Measurements from ENCODE around the gene MT1E. TPM values are rescaled to one million over a fixed set of nuclear protein-coding genes. Genes with fewer than 3 reads are reported as not detected.

The MT1E gene
- total RNA-seq, 1 experiment from 2014 or later: 25.9 TPM

DNA sequence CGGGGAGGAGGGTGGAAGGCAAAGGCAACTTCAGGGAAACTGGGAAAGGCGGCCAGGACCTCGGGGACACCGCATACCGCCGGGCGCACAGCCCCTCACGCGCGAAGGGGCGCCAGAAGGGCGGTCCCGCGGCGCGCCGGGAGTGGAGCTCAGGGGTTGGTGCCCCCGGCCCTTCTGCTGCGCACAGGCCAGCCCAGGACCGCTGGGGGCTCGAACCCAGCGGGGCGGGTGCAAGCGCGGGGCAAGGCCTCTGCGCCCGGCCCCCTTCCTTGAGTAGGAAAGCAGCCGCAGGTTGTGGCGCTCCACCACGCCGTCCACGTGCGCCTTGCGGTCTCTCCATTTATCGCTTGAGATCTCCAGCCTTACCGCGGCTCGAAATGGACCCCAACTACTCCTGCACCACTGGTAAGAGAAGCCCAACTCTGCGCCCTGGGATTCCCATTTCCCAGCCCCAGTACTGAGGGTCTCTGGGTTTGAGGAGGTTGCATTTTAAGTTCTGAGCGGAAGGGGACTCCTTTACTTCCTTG is 9.9 kb downstream of the MT1E start:
- peak; percentile 38 for DNase-seq
- no peaks in the 10 kb centered on the region for H3K9me3 ChIP-seq (ENCODE audit: control insufficient read depth, low read depth, low read length)
- no peak overlapping the region for H2BK15ac ChIP-seq (ENCODE audit: low read depth, low read length)
- H3K56ac ChIP-seq (ENCODE audit: insufficient read length, low read depth, low read length): no peak overlapping the region
- H4K91ac ChIP-seq (ENCODE audit: insufficient read length, low read depth, low read length): no peak overlapping the region
- no peak overlapping the region for H3K27ac Mint-ChIP-seq
- H2BK120ac ChIP-seq (ENCODE audit: low read depth, low read length, poor library complexity, severe bottlenecking): no peak overlapping the region
- H3K4me2 ChIP-seq (ENCODE audit: insufficient read depth, insufficient read length, low read length): peak overlapping the region; percentile 60
- H3K27me3 Mint-ChIP-seq (ENCODE audit: low read depth): peaks cover 100% of the 10 kb centered on the region
- no peaks in the 10 kb centered on the region for H4K20me1 ChIP-seq (ENCODE audit: control insufficient read depth, insufficient read depth, insufficient read length)
- H3K4me1 Mint-ChIP-seq: peaks cover 18 to 36% of the 10 kb centered on the region in 2 experiments
- H3K23me2 ChIP-seq (ENCODE audit: insufficient read length, low read depth, low read length, poor library complexity, severe bottlenecking): peaks cover 13% of the 10 kb centered on the region
- WGBS (ENCODE audit: extremely low coverage, insufficient read length, low lambda C conversion rate): no CpG with 5 or more reads among the region's 40 CpGs
- H3K27me3 ChIP-seq (ENCODE audit: insufficient read depth, low read length): peaks cover 98% of the 10 kb centered on the region
- no peak overlapping the region for H2BK12ac ChIP-seq (ENCODE audit: insufficient read length, low read depth, low read length)
- H3K79me1 ChIP-seq (ENCODE audit: insufficient read depth, low read depth, low read length, poor library complexity, severe bottlenecking): no peaks in the 10 kb centered on the region
- no peak overlapping the region for H4K8ac ChIP-seq (replicated peaks; ENCODE audit: insufficient read length, low read depth, low read length)
- no peak overlapping the region for H3T11ph ChIP-seq (ENCODE audit: low read length)
- H3K79me2 ChIP-seq (ENCODE audit: insufficient read depth, low read length): no peaks in the 10 kb centered on the region
- H2BK20ac ChIP-seq (ENCODE audit: low read depth, low read length, poor library complexity, severe bottlenecking): no peak overlapping the region
- H3K9me3 Mint-ChIP-seq: peaks cover 0 to 12% of the 10 kb centered on the region in 2 experiments; a peak in 2 of 5 replicates
- H2BK5ac ChIP-seq (ENCODE audit: insufficient read length, low read length): no peak overlapping the region
- no peak overlapping the region for H3K27ac ChIP-seq (ENCODE audit: insufficient read length, low read depth, low read length)
- no peak overlapping the region for H3K18ac ChIP-seq (ENCODE audit: insufficient read length, low read depth, low read length)
- no peak overlapping the region; the same call in 1 of the 2 replicates for H3K14ac ChIP-seq (ENCODE audit: insufficient read depth, low read length)
- TF ChIP-seq, protein P1, sequence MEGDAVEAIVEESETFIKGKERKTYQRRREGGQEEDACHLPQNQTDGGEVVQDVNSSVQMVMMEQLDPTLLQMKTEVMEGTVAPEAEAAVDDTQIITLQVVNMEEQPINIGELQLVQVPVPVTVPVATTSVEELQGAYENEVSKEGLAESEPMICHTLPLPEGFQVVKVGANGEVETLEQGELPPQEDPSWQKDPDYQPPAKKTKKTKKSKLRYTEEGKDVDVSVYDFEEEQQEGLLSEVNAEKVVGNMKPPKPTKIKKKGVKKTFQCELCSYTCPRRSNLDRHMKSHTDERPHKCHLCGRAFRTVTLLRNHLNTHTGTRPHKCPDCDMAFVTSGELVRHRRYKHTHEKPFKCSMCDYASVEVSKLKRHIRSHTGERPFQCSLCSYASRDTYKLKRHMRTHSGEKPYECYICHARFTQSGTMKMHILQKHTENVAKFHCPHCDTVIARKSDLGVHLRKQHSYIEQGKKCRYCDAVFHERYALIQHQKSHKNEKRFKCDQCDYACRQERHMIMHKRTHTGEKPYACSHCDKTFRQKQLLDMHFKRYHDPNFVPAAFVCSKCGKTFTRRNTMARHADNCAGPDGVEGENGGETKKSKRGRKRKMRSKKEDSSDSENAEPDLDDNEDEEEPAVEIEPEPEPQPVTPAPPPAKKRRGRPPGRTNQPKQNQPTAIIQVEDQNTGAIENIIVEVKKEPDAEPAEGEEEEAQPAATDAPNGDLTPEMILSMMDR (conservative IDR thresholded peaks at IDR 0.05): no peak
- H4K5ac ChIP-seq (ENCODE audit: insufficient read length, low read depth, low read length): no peak overlapping the region
- no peak overlapping the region for H3K9ac ChIP-seq (ENCODE audit: extremely low read depth, insufficient read length, low read length)
- no peak overlapping the region for H3K4ac ChIP-seq (ENCODE audit: low read depth, low read length)
- H2AFZ ChIP-seq (ENCODE audit: low read length): no peak overlapping the region
- H3K4me3 Mint-ChIP-seq: peak overlapping the region; percentile 43 to 81; a peak in 4 of 5 replicates
- no peaks in the 10 kb centered on the region for H3K4me1 ChIP-seq (ENCODE audit: insufficient read depth, low read length)
- no peak overlapping the region for H2AK5ac ChIP-seq (ENCODE audit: insufficient read length, low read length)
- H3K36me3 Mint-ChIP-seq (ENCODE audit: insufficient read depth in 1 of 3, low read depth in 3 of 3): no peaks in the 10 kb centered on the region; a peak in 1 of 7 replicates
- H3K23ac ChIP-seq (ENCODE audit: insufficient read length, low read depth, low read length): no peak overlapping the region

All from H9 (cell line).